HepG2 (cell line): ENCODE data around the gene ITPRIP. TPM values are rescaled to one million over a fixed set of nuclear protein-coding genes. Genes with fewer than 3 reads are reported as not detected.

Source experiments
- CREB3 ChIP-seq: sonication (generic); formaldehyde crosslinking; IDR thresholded peaks from 2 replicates; pipeline ENCODE4 v1.5.0; 2020; ENCODE audit warnings: missing genetic modification reagents
- HNF1B ChIP-seq: sonication (generic); formaldehyde crosslinking; IDR thresholded peaks from 2 replicates; pipeline ENCODE4 v1.5.1; 2020; ENCODE audit warnings: mild to moderate bottlenecking, moderate library complexity, missing genetic modification reagents
- HOXA7 ChIP-seq: sonication (generic); formaldehyde crosslinking; IDR thresholded peaks from 2 replicates; pipeline ENCODE4 v1.8.1; 2022; ENCODE audit warnings: mild to moderate bottlenecking, missing genetic modification reagents, moderate library complexity
- PRDM15 ChIP-seq: sonication (generic); formaldehyde crosslinking; IDR thresholded peaks from 2 replicates; pipeline ENCODE4 v1.4.0; 2020; ENCODE audit warnings: missing genetic modification reagents
- SNAPC5 ChIP-seq: sonication (generic); formaldehyde crosslinking; IDR thresholded peaks from 2 replicates; pipeline ENCODE4 v1.8.1; 2023; ENCODE audit warnings: mild to moderate bottlenecking, missing genetic modification reagents, borderline replicate concordance
- STAG1 ChIP-seq: sonication (generic); formaldehyde crosslinking; IDR thresholded peaks from 2 replicates; pipeline ENCODE4 v1.4.0; 2020; ENCODE audit warnings: missing genetic modification reagents
- ZBTB34 ChIP-seq: sonication (generic); formaldehyde crosslinking; IDR thresholded peaks from 2 replicates; pipeline ENCODE4 v1.8.0; 2022; ENCODE audit warnings: mild to moderate bottlenecking, missing genetic modification reagents
- ZMYM3 ChIP-seq: sonication (generic); formaldehyde crosslinking; IDR thresholded peaks from 2 replicates; pipeline ENCODE4 v1.5.1; 2020; ENCODE audit warnings: mild to moderate bottlenecking, missing genetic modification reagents
- ZNF136 ChIP-seq: sonication (generic); formaldehyde crosslinking; IDR thresholded peaks from 2 replicates; pipeline ENCODE4 v1.8.1; 2022; ENCODE audit warnings: low read depth, mild to moderate bottlenecking, moderate library complexity, missing genetic modification reagents
- ZNF468 ChIP-seq: sonication (generic); formaldehyde crosslinking; IDR thresholded peaks from 2 replicates; pipeline ENCODE4 v1.8.0; 2022; ENCODE audit warnings: mild to moderate bottlenecking, moderate library complexity, missing genetic modification reagents
- ZNF513 ChIP-seq: sonication (generic); formaldehyde crosslinking; conservative IDR thresholded peaks from 2 replicates; pipeline ENCODE4 v1.5.0; 2020; ENCODE audit warnings: missing genetic modification reagents
- ZNF607 ChIP-seq: sonication (generic); formaldehyde crosslinking; IDR thresholded peaks from 2 replicates; pipeline ENCODE4 v1.5.1; 2020; ENCODE audit warnings: missing genetic modification reagents, mild to moderate bottlenecking, borderline replicate concordance
- ZNF790 ChIP-seq: sonication (generic); formaldehyde crosslinking; IDR thresholded peaks from 2 replicates; pipeline ENCODE4 v1.8.0; 2022; ENCODE audit warnings: missing genetic modification reagents, mild to moderate bottlenecking, borderline replicate concordance
- ZNF883 ChIP-seq: sonication (generic); formaldehyde crosslinking; IDR thresholded peaks from 2 replicates; pipeline ENCODE4 v1.5.1; 2020; ENCODE audit warnings: mild to moderate bottlenecking, missing genetic modification reagents; ENCODE audit errors: not compliant biosample characterization
- polyA plus RNA-seq, 8 experiments: library from polyadenylated mRNA; depleted of rRNA in 3 of 8; stranded (reverse) in 7 of 8; unstranded in 1 of 8; fragments of >200 nt; fragmentation: Illumina TruSeq in 4 of 8; extraction: Trizol in 4 of 8; gene quantifications; 2 replicates each; pipeline versions ENCODE4 v1.2.1 to v1.2.3, GENCODE V29; 2011 to 2016; ENCODE audit warnings: low read depth in 4 of 8, missing spikeins in 1 of 8, mixed read lengths in 1 of 8; ENCODE audit not compliant: insufficient read depth in 1 of 8
- total RNA-seq, 5 experiments: library from RNA; depleted of rRNA; stranded (reverse); fragments of >200 nt; fragmentation: Illumina TruSeq; extraction: Trizol; gene quantifications; 2 replicates each; pipeline ENCODE4 v1.2.3, GENCODE V29; 2016; ENCODE audit warnings: low read depth in 1 of 5
- TF ChIP-seq, protein P1 (sequence below): sonication (generic); formaldehyde crosslinking; IDR thresholded peaks from 2 replicates; pipeline ENCODE4 v1.4.0; 2020; ENCODE audit warnings: missing genetic modification reagents; ENCODE audit errors: not compliant biosample characterization

Gene ITPRIP
- total and polyA plus RNA-seq, 2 of the 13 experiments (the other 11 are each of a cell fraction or from before 2014, with no cell fraction given): 1.00 to 2.8 TPM

GRCh38 chr10:104288355-104288754, 49.9 kb downstream of the ITPRIP start (continued):
- TF ChIP-seq PRDM15 (CRISPR knock-in tag): no peak; the same call in 1 of the 2 replicates
- no peak for TF ChIP-seq ZNF468 (CRISPR knock-in tag)
- no peak for TF ChIP-seq ZNF607 (CRISPR knock-in tag)
- TF ChIP-seq HOXA7 (CRISPR knock-in tag): no peak
- no peak for TF ChIP-seq CREB3
- no peak; the same call in 1 of the 2 replicates for TF ChIP-seq ZBTB34 (CRISPR knock-in tag)
- TF ChIP-seq, protein P1, sequence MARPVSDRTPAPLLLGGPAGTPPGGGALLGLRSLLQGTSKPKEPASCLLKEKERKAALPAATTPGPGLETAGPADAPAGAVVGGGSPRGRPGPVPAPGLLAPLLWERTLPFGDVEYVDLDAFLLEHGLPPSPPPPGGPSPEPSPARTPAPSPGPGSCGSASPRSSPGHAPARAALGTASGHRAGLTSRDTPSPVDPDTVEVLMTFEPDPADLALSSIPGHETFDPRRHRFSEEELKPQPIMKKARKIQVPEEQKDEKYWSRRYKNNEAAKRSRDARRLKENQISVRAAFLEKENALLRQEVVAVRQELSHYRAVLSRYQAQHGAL: no peak
- TF ChIP-seq ZNF790: no peak
- TF ChIP-seq HNF1B (CRISPR knock-in tag): no peak
- no peak for TF ChIP-seq ZNF513 (CRISPR knock-in tag)
- TF ChIP-seq SNAPC5 (CRISPR knock-in tag): no peak
- TF ChIP-seq ZNF883 (CRISPR knock-in tag): no peak
- TF ChIP-seq ZMYM3 (CRISPR knock-in tag): no peak
- peak; percentile 96; the same call in 1 of the 2 replicates for TF ChIP-seq ZNF136 (CRISPR knock-in tag)
- no peak for TF ChIP-seq STAG1 (CRISPR knock-in tag)
